Tibial artery (tissue), 4 donors: Measurements from ENCODE around the gene NAA25.
"Not testable (repeated sequence)": the region's sequence is repeated elsewhere in the genome, so short reads cannot be mapped to it uniquely, and the experiment has no call there.

ENCODE experiments used
- DNase-seq, 2 donors: peaks; one replicate each; pipeline ENCODE4 v3.0.0-alpha.2; 2019
- H3K27ac ChIP-seq, 2 donors: fragments of 200-600 bp; sonication (generic) in 1 of 2; 1 replicate in 1 of 2; 2 replicates in 1 of 2; pipeline ENCODE4 v1.5.1; 2018 to 2019; ENCODE audit warnings: mild to moderate bottlenecking in 1 of 2
- H3K27me3 ChIP-seq, 2 donors: fragments of 200-600 bp; sonication (generic) in 1 of 2; one replicate each; pipeline versions ENCODE4 v1.5.1 to v1.6.0; 2016 to 2019
- H3K36me3 ChIP-seq, 3 donors: fragments of 200-600 bp; sonication (generic) in 2 of 3; one replicate each; pipeline ENCODE4 v1.5.1; 2016 to 2019; ENCODE audit warnings: mild to moderate bottlenecking in 2 of 3
- H3K4me1 ChIP-seq, 4 donors: fragments of 200-600 bp; sonication (generic) in 2 of 4; 1 replicate in 3 of 4; 2 replicates in 1 of 4; pipeline ENCODE4 v1.5.1; 2016 to 2019
- H3K4me3 ChIP-seq, 2 donors: fragments of 200-600 bp; sonication (generic) in 1 of 2; 1 replicate in 1 of 2; 2 replicates in 1 of 2; pipeline ENCODE4 v1.5.1; 2018 to 2019; ENCODE audit warnings: mild to moderate bottlenecking in 2 of 2
- H3K9me3 ChIP-seq, 3 donors: fragments of 200-600 bp; sonication (generic) in 1 of 3; one replicate each; pipeline ENCODE4 v1.5.1; 2016 to 2019
- intact Hi-C: fragments of 100-400 bp; cut with DNase I; formaldehyde crosslinking; loops from one replicate; pipeline ENCODE4 v1.15.0; 2023; ENCODE audit warnings: low total_unique reads
- TF ChIP-seq, protein P1 (sequence below), 2 experiments: fragments of 200-600 bp in 1 of 2; fragments of 450-650 bp in 1 of 2; IDR thresholded peaks; one replicate each; pipeline ENCODE4 v1.5.1; 2017 to 2019; ENCODE audit warnings: antibody characterized with exemption in 2 of 2, mild to moderate bottlenecking in 1 of 2, moderate library complexity in 1 of 2

Gene NAA25

DNA sequence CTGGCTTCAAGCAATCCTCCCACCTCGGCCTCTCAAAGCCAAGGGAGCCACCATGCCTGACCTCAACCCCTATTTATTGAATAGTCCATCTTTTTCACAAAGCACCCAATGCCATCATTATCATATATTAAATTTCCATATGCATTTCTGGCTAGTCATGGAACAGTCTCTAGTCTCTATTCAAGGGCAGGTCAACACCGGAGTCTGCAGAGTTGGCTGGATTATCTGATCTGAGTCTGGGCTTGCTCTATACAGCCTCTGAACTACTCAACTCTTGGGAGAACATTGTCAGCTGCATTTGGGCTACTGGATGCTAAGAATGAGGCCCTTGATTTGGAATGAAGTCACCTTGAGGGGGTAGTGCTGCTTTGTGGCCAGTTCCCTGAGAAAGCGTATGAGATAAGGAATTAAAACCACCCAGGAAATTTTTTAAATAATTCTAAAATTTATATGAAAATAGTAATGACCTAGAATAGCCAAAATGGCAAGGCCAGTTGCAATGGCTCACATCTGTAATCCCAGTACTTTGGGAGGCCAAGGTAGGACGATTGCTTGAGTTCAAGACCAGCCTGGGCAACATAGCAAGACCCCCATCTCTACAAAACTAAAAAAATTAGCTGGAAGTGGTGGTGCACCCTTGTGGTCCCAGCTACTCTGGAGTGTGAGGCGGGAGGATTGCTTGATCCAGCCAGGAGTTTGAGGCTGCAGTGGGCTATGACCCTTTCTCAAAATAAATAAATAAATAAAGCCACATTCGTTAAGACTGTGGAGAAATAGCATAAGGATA, 6.9 kb upstream of the NAA25 start:
- intact Hi-C loops: no loop called here
- H3K36me3 ChIP-seq: no peaks in the 10 kb centered on the region
- H3K4me1 ChIP-seq: peaks cover 0 to 22% (median 9%) of the 10 kb centered on the region in 4 donors
- H3K27me3 ChIP-seq: no peaks in the 10 kb centered on the region
- H3K4me3 ChIP-seq: no peak overlapping the region
- no peaks in the 10 kb centered on the region for H3K9me3 ChIP-seq
- no peak overlapping the region for H3K27ac ChIP-seq
- TF ChIP-seq, protein P1, sequence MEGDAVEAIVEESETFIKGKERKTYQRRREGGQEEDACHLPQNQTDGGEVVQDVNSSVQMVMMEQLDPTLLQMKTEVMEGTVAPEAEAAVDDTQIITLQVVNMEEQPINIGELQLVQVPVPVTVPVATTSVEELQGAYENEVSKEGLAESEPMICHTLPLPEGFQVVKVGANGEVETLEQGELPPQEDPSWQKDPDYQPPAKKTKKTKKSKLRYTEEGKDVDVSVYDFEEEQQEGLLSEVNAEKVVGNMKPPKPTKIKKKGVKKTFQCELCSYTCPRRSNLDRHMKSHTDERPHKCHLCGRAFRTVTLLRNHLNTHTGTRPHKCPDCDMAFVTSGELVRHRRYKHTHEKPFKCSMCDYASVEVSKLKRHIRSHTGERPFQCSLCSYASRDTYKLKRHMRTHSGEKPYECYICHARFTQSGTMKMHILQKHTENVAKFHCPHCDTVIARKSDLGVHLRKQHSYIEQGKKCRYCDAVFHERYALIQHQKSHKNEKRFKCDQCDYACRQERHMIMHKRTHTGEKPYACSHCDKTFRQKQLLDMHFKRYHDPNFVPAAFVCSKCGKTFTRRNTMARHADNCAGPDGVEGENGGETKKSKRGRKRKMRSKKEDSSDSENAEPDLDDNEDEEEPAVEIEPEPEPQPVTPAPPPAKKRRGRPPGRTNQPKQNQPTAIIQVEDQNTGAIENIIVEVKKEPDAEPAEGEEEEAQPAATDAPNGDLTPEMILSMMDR (IDR thresholded peaks at IDR 0.05): no peak
- no peak for DNase-seq

DNA sequence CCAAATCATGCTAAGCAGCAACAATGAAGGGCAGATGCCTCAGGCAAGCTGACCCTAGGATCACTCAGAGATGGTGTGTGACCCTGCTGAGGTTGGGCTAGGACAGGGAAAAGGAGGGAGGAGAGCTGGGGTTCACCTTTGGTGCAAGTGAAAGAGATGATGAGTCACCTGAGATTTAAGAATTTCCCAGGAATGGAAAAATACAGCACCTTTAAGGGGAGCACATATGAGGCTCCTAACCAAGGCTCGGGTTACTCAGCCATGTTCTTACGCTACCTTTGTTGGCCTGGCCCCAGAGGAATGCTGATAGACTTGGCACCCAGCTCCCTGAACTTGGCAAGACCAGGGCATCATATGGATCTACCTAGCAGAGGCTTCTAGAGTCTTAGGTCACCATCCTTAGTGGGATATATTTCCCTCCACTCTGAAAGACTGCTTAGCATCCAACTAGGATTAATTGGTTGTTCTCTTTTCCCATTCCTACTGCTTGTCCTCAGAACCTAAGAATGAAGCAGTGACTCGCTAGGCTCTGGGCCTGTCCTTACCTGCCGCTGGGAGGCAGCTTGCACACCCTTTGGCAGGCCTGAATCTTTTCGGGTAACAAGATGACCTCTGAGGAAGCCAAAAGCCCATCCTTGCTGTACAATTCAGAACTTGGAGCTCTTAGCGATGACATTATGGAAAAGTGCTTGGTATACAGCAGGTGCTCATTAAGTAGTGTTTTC, 4.0 kb upstream of the NAA25 start:
- intact Hi-C loops: no loop called here
- H3K4me1 ChIP-seq: peaks cover 0 to 24% (median 17%) of the 10 kb centered on the region in 4 donors
- DNase-seq: peak in 1 of 2 donors; percentile 37
- TF ChIP-seq, protein P1 (IDR thresholded peaks at IDR 0.05): no peak
- no peaks in the 10 kb centered on the region for H3K9me3 ChIP-seq
- no peaks in the 10 kb centered on the region for H3K27me3 ChIP-seq
- no peak overlapping the region for H3K4me3 ChIP-seq
- H3K36me3 ChIP-seq: no peaks in the 10 kb centered on the region
- H3K27ac ChIP-seq: no peak overlapping the region

DNA sequence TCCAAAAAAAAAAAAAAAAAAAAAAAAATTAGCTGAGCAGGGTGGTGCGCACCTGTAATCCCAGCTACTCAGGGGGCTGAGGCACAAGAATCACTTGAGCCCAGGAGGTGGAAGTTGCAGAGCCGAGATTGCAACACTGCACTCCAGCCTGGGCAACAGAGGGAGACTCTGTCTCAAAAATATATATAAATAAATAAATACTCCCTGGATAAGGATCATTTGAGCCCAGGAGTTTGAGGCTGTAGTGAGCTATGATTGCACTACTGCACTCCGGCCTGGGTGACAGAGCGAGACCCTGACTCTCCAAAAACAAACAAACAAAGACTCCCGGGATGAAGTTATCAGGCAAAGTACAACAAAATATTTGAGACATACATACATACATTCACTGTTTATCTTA, 3.3 kb upstream of the NAA25 start:
- TF ChIP-seq, protein P1 (IDR thresholded peaks at IDR 0.05): no peak
- H3K4me1 ChIP-seq: peaks cover 0 to 24% (median 17%) of the 10 kb centered on the region in 4 donors
- H3K4me3 ChIP-seq: no peak overlapping the region
- no peak overlapping the region for H3K27ac ChIP-seq
- intact Hi-C loops: no loop called here
- no peaks in the 10 kb centered on the region for H3K9me3 ChIP-seq
- H3K27me3 ChIP-seq: no peaks in the 10 kb centered on the region
- DNase-seq: peak in 1 of 2 donors; percentile 55
- H3K36me3 ChIP-seq: no peaks in the 10 kb centered on the region

DNA sequence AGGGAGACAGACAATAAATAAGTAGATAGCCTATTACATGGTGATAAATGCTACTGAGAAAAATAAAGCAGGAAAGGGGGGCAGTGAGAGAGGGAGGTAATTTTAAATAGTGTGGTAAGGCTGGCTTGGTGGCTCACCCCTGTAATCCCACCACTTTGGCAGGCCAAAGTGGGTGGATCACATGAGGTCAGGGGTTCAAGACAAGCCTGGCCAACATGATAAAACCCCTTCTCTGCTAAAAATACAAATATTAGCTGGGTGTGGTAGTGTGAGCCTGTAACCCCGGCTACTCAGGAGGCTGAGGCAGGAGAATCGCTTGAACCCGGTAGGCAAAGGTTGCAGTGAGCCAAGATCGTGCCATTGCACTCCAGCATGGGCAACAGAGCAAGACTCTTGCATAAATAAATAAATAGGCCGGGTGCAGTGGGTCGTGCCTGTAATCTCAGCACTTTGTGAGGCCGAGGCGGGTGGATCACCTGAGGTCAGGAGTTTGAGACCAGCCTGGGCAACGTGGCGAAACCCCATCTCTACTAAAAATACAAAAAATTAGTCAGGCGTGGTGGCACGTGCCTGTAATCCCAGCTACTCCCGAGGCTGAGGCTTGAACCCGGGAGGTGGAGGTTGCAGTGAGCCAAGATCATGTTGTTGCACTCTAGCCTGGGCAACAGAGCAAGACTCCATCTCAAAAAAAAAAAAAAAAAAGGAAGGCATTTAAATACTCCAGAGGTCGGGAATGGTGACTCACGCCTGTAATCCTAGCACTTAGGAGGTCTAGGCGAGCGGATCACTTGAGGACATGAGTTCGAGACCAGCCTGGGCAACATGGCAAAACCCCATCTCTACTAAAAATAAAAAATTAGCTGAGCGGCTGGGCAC, 2.4 kb upstream of the NAA25 start:
- H3K9me3 ChIP-seq, intact Hi-C loops, H3K36me3 ChIP-seq, H3K27me3 ChIP-seq, H3K4me3 ChIP-seq: not testable (repeated sequence)
- peak in 1 of 2 donors; percentile 41 for DNase-seq
- Histone ChIP-seq H3K27ac (peak overlapping the region in 1 of 2 donors; percentile 99), H3K4me1 (peaks cover 0 to 22% (median 18%) of the 10 kb centered on the region in 4 donors)

DNA sequence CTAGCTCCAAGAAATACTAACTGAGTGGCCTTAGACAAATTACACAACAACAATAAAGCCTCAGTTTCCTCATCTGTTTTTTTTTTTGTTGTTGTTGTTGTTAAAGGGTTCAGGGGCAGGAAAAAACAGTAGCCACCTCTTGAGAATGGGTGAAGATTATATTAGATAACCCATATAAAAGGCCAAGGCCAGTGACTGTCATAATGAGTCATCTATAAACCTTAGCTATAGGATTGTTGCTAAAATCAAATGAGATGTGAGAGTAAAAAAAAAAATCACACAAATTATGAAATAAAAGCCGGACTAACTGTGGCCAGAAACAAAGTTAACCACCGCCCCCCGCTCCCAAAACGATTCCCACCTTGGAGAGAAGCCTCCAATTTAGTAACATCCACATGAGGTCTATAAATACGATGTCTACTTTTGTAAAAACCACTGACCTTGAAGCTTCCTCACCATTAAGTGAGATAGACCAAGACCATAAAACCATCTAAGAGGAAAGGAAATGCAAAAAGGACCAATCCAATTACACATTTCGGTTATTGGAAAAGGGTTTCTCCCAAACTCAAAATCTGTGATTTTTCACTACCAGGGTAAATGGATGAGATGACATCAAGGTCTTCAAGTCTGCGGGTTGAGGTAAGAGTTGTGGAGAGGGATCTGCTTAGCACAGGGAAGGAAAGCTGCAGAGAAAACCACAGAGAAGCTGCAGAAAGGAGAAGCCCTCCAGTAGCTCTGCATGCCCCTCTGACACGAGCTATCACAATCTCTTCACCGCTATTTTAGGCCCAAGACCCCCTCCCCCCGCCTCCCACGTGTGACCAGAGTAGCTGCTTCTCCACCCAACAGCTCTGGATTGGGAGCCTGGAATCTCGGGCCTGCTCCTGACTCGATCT, 1.0 kb downstream of the NAA25 start:
- H3K36me3 ChIP-seq: no peaks in the 10 kb centered on the region
- peak overlapping the region; percentile 85 to 93 for H3K4me3 ChIP-seq
- TF ChIP-seq, protein P1 (IDR thresholded peaks at IDR 0.05): no peak
- H3K4me1 ChIP-seq: peaks cover 0 to 45% (median 28%) of the 10 kb centered on the region in 4 donors
- H3K9me3 ChIP-seq: no peaks in the 10 kb centered on the region
- H3K27ac ChIP-seq: peak overlapping the region; percentile 99
- H3K27me3 ChIP-seq: no peaks in the 10 kb centered on the region
- intact Hi-C loops: no loop called here
- DNase-seq: no peak
